ENCODE data around the gene PRPF19.

The PRPF19 gene

DNA sequence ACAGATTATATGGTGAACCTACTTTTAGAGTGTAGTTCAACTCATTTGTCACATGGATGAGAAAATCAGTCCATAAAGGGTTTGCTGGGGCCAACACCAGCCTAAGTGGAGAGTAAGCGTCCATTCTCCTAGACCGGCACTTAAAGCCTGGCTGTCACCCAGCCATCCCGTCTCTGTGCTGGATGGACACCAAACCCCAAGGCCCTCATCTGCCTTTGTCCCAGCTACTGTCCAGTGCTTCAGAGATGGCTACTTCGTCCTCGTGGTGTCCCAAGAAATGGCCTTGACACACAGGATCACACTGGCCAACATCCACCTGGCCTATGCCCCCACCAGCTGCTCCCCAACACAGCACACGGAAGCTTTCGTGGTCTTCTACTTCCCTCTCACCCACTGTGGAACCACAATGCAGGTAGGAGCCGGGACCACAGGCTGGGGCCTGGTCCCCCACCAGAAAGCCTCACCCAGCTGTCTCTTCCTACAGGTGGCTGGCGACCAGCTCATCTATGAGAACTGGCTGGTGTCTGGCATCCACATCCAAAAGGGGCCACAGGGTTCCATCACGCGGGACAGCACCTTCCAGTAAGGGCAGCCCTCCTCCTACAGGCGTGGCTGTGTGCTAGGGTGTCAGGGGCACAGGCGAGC, 35.5 kb downstream of the PRPF19 start:
- TF ChIP-seq, protein P1, sequence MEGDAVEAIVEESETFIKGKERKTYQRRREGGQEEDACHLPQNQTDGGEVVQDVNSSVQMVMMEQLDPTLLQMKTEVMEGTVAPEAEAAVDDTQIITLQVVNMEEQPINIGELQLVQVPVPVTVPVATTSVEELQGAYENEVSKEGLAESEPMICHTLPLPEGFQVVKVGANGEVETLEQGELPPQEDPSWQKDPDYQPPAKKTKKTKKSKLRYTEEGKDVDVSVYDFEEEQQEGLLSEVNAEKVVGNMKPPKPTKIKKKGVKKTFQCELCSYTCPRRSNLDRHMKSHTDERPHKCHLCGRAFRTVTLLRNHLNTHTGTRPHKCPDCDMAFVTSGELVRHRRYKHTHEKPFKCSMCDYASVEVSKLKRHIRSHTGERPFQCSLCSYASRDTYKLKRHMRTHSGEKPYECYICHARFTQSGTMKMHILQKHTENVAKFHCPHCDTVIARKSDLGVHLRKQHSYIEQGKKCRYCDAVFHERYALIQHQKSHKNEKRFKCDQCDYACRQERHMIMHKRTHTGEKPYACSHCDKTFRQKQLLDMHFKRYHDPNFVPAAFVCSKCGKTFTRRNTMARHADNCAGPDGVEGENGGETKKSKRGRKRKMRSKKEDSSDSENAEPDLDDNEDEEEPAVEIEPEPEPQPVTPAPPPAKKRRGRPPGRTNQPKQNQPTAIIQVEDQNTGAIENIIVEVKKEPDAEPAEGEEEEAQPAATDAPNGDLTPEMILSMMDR (conservative IDR thresholded peaks at IDR 0.05) = no peak
- no peak overlapping the region for H3K27ac ChIP-seq

DNA sequence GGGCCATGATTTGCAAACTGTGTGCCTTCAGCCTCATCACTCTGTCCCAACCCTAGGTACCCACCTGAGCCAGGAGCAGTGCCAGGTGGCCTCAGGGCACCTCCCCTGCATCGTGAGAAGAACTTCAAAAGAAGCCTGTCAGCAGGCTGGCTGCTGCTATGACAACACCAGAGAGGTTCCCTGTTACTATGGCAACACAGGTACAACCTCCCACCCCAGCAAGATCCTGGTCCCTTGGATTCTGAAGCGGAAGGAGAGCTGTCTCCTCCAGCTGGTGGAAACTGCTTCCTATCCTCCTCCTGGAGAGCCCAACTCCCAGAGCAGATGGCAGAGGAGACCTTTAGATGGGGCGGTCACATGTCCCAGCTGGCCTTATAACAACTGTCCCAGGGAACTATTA, 36.1 kb downstream of the PRPF19 start:
- TF ChIP-seq, protein P1 (conservative IDR thresholded peaks at IDR 0.05) = no peak
- H3K27ac ChIP-seq = no peak overlapping the region

DNA sequence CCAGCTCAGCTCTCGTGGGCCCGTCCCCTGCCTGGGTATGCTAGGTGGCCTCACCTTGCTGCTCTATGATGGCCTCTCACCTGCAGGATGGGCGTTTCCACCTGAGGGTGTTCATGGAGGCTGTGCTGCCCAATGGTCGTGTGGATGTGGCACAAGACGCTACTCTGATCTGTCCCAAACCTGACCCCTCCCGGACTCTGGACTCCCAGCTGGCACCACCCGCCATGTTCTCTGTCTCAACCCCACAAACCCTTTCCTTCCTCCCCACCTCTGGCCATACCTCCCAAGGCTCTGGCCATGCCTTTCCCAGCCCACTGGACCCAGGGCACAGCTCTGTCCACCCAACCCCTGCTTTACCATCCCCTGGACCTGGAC, 36.9 kb downstream of the PRPF19 start:
- TF ChIP-seq, protein P1 (conservative IDR thresholded peaks at IDR 0.05) = no peak
- H3K27ac ChIP-seq = no peak overlapping the region

DNA sequence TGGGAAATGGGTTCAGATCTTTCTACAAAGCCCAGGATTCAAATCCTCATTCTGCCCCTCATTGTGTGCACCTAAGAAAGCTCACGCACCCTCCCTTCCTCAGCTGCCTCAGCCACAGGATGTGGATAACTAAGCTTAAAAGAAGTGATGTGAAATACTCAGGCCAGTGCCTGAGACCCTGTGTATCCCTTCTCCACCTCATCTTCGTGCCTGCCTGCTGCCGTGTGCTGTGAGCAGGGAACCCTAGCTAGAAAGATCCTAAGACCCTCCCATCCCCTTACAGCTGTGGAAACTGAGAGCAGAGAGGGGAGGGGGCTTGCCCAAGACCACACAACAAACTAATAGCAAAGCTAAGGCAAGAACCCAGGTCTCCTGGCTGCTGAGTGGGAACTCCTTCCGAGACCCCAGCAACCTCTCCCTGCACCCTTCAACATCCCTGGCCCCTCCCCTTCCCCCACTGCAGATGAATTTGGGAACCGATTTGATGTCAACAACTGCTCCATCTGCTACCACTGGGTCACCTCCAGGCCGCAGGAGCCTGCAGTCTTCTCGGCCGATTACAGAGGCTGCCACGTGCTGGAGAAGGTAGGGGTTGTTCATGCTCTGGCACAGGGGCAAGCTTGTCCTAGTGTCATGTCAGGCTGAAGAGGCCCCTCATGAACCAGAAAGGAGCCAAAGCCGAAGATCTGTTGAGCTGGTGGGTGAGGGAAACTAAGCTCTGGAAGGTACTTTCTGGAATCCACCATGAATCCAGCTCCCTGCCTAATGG, 37.5 kb downstream of the PRPF19 start:
- no peak overlapping the region for H3K27ac ChIP-seq
- TF ChIP-seq, protein P1 (conservative IDR thresholded peaks at IDR 0.05) = no peak

DNA sequence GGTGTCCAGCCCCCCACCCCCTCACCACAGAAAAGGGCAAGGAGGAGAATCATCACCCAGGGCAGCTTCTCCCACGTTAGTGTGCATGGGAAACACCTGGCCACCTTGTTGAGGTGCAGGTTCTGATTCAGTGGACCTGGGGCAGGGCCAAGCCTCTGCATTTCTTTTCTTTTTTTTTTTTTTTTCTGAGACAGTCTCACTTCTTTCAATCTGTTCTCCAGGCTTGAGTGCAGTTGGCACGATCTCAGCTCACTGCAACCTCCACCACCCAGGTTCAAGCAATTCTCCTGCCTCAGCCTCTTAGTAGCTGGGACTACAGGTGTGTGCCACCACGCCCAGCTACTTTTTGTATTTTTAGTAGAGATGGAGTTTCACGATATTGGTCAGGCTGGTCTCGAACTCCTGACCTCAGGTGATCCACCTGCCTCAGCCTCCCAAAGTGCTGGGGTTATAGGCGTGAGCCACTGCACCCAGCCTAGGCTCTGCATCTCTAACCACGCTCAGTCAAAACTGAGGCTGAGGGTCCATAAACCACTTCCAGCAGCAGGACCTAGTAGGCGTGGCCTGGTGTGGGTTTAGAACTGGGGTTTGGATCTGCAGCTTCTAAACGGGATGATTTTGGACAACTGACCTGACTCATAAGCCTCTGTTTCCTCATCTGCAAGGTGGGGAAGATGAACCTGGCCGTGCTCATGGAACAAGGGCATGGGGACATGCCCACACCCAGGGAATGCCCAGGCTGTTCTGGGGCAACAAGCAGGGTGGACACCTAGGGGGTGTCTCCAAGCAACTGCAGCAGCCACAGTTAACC, 38.3 kb downstream of the PRPF19 start:
- peak overlapping the region; percentile 76 for H3K27ac ChIP-seq
- TF ChIP-seq, protein P1 (conservative IDR thresholded peaks at IDR 0.05) = no peak

DNA sequence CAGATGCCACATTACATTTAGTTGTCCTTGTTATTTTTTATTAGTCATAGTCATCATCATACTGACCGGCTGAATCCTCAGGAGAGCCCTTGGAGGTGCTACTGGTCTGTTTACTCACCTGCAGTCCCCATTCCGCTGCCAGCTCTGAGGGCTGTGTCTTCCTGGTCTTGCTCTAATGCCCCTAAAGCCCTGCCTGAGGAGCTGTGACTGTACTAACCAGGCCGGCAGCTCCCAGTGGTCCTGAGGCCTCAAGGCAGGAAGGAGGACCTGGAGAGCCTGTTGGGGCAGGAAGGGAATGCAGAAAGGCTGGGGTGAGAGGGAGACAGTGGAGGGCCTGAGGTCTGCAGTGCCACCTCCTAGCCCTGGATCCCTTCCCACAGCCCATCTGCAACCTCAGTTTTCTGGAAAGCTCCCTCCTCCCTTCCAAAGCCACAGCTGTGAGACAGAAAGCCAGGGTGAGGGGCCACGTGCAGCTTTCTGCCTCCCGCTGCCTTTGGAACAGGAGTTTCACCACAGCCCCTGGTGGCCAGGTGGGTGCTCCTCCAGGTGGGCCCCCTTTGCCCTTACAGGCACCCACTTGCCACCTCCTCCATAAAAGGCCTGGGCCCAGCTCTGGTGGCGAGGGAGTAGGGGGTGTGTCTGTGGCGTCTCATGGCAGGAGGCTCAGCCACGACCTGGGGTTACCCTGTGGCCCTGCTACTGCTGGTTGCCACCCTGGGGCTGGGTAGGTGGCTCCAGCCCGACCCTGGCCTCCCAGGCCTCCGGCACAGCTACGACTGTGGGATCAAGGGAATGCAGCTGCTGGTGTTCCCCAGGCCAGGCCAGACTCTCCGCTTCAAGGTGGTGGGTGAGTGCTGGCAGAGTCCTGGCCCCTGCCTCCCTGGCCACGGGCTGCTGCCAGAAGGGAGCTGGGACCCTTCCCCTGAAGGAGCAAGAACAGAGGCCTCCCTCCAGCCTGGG, 39.2 kb downstream of the PRPF19 start, which contains the start of gene ZP1:
TSS of gene ZP1 (plus strand) at position 632 of the 960 bp plus-strand sequence. CDS start at position 652, 20 bp downstream.
- H3K27ac ChIP-seq = peak within 1 kb of the TSS; percentile 76
- TF ChIP-seq, protein P1 (conservative IDR thresholded peaks at IDR 0.05) = no peak

Measured in VCaP (cell line).